NCI-H510A treated with DMSO at 0.1 percent for 48 hours (cell line): ENCODE measurements around the gene SH3D19.
"Not testable (repeated sequence)": the region's sequence is repeated elsewhere in the genome, so short reads cannot be mapped to it uniquely, and the experiment has no call there.

Experiments
- DNase-seq: peaks from one replicate; lab custom pipeline; 2025; lab: John Stamatoyannopoulos, UW

SH3D19 gene

DNA sequence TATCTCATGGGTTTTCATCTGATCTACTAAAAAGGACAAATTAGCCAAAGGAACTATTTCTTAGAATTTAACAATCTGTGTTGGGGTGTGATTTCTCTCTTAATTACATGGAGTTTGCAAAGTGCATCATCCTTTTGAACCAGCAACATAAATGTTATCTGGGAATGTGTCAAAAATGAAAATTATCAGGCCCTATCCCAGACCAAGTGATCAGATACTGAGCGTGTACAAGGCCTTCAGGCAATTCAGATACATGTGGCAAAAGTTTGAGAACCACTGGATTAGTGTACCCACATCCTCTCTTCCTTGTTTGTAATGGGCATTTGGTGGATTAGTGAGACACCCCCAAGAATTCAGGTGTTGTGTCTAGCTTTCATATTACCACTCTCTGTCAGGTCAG, 3.8 kb downstream of the SH3D19 start:
- DNase-seq: no peak

DNA sequence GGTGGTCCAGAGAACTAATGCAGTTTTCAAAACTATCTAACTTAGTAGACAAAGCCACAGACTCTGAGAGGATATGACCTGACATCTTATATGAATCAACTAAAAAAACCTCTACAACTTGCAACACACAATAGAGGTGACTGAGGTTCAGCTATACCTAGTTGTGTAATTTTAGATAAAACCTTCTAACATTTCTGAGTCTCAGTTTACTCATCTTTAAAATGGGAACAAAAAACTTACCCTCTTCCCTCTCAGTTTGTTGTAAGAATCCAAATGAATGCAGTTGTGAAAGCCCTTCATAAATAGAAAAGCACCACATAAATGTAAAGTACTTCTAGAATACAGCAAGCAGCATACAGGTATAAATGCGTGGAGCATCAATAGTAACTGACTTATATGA, 5.9 kb downstream of the SH3D19 start:
- no peak for DNase-seq

DNA sequence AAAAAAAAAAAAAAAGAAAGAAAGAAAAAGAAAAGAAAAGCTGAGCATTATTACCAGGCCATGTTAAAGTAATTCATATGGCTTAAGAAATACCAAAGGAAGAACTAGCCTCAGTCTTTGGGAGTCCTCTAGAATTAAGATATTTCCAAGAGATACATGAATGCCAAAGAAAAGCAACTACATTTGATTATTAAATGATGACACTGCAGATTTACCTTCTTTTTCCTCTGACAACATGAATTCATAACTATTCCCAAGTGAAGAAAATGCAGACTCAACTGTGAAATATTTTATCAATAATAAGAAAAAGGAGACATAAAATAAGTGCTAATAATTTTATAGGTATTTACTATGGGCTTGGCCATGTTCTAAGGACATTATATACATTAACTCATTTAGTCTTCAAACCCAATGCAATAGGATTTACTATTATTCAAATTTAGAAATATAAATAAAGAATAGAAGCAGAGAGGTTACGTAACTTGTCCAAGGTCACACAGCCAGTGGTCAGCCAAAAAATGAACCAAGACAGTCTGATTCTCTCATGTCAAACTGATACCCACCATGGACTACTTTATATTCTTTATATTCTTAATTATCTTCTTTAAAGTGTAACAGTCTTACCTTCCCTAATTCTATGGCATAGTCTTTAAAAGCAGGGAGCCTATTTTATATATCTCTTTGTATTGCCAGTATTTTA, 6.9 kb downstream of the SH3D19 start:
- no peak for DNase-seq

DNA sequence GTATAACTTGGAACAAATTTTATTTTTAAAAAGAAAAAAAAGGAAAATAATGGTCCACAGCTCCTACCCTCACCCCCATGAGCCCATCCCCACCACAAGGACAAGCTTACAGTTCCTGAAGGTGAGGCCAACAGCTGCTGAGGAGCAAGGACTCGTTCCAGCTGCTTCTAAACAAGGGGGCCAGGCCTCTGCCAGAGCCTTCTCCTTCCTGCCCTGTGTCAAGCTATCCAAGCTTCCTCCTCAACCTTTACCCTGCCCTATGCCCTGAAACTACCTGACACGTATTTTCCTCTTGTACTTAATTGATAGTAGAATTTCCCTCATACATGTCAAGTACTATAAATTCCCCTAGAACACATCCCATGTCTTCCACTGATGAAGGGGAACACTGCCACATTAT, 8.8 kb downstream of the SH3D19 start:
- no peak for DNase-seq

DNA sequence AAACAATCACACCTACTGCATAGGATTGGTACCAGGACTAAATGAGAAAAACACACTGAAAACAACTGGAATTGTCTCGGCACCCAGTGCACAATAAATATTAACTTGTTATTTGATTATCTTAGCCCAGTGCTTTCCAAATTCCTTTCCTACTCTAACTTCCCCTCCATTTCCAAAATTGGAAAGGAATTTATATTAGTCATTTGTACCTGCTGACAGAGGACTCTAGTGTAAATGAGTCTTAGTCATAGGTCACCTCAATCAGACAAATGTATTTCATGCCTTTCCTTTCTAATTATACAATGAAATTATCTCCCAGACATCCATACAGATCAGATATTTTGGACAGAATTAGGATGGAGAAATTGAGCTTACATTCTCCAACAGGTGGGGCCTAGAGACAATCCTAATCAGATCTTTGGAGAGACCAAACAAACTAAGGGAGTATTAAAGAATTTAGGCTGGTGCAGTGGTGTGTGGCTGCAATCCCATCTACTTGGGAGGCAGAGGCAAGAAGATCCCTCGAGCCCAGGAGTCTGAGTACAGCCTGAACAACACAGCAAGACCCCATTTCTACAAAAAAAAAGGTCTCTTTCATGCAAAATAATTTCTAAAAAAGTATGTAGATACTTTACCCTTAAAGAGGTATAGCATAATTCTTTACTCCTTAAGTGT, 10.1 kb downstream of the SH3D19 start:
- no peak for DNase-seq

DNA sequence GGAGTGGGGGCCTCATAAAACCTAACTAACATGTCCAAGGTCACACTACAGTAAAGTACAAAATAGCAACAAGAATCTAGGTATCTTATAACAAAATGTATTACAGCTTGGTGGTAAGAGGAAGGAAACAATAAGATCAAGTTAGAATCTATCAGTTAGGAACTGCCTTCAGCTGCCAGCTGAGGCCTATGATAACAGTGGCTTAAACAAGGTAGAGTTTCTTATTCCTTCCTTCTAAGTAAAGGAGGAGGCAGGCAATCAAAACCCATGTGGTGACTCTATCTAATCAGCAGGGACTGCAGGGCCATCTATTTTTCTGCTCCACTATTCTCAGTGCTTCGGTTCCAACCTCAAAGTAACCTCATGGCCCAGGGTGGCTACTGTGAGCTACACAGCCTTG, 10.9 kb downstream of the SH3D19 start:
- no peak for DNase-seq

DNA sequence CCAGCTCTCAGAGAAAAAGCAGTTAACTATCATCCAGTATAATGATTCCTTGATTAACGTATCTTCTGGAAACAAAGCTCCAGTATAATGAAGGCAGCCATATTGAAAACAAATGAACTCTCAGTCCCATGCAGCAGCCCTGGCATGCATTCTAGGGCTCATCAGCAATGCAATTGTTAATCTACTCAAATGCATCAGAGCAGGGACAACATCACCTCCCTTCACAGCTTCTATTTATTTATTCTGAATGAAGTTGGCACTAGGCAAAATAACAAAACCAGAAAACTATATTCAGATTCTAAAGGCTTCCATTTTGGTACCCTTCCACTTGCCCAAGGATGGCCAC, 11.4 kb downstream of the SH3D19 start:
- no peak for DNase-seq

DNA sequence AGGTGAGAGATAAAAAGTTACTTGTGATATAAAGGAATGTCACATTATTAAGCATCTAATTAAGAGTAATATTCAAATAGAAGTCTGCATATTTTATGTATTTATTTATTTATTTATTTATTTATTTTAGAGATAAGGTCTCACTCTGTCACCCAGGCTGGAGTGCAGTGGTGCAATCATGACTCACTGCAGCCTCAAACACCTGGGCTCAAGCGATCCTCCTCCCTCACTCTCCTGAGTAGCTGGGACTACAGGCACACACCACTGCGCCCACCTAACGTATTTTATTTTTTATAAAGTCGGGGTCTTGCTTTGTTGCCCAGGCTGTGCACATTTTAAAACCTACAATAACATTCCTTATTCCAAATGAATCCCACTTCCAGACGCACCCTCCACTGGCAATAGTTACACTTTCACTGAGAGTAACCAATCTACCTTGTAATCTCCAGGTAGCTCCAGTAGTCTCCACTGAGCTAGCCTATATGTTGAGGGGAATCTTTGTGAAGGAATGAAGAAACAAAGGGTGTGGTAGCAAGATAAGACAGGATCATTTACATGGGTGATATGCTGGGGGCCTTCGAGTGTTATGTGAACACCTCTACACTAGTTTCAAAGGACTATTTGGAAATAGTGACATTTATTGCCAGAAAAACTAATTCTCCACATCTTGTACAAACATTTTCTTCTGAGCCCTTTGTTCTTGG, 11.9 kb downstream of the SH3D19 start:
- DNase-seq: no peak

DNA sequence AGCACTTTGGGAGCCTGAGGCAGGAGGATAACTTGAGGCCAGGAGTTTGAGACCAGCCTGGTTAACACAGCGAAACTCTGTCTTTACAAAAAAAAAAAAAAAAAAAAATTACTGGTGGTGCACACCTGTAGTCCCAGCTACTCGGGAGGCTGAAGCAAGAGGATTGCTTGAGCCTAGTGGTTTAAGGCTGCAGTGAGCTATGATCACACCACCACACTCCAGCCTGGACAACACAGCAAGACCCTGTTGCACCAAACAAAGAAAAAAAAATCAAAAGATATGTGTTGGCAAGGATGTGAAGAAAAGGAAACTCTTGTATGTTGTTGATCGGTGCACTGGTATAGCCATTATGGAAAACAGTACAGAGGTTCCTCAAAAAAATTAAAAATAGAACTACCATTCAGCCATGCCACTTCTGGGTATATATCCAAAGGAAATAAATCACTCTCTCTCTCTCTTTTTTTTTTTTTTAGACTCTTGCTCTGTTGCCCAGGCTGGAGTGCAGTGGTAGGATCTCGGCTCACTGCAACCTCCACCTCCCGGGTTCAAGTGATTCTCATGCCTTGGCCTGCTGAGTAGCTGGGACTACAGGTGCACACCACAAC, 15.2 kb downstream of the SH3D19 start:
- no peak for DNase-seq

DNA sequence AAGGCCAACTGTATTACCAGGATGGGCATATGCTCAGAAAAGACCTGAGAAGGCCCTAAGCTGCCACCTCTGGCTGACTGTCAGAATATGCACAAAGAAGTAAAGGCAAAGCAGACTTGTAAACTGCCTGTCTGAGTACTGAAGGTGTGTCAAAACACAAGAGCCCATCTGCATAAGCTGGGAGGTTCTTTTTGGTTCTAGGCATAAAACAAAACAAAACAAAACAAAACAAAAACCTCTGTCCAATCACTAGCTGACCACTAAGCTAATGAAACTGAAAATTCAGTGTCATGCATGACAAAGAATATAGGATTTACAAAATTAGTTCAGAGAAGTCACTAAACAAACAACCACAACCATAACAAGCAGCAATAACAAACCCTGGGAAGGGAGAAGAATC, 20.6 kb downstream of the SH3D19 start:
- peak; percentile 13 for DNase-seq

DNA sequence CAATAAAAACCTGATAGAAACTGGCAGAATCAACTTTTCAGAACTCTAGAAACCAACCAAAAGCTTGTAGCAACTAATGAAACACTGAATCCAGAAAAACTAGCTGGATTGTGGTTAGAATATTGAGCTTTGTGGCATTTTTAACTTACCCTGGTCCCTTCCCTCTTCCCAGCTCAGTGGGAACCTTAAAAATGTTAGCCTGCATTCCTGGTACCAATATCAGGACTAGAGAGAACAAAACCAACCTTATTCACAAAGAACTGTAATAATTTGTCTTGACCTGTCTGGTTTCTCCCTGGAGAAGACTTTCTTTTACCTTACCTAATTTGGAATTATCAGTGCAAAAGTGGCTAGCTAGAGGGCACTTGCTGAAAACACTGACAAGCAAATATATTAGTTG, 21.2 kb downstream of the SH3D19 start:
- DNase-seq: no peak

DNA sequence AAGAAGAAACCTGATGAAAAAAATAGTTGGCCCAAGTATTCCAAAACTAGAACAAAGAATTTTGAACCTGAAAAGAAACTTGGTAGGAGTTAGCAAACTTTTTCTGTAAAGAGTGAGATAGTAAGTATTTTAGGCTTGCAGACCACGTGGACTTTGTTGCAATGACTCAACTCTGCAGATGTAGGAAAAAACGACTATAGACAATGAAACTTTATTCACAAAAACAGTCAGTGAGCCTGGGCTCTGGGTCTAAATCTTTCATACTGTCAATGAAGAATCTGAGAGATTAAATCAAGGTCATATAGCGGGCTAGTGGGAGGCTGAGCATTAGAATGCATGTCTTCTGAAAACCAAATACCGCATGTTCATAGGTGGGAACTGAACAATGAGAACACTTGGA, 23.0 kb downstream of the SH3D19 start:
- no peak for DNase-seq

DNA sequence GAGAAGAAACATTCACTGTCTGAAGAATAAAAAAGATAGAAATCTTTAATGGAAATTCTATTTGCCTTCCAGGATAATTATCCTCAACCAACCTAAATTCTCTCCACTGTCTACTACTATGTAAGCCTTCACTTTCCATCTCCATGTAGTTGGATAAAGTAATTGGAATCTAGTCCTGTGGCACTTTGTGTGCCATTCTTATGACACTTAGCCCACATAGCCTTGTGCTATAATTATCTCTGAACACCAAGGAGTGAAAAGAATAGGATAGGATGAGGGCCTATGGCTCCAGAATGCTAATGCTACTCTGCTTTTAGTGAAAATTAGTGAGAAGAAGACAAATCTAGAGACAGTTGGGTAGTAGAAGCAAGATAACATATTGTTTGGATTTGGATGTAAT, 28.2 kb downstream of the SH3D19 start:
- no peak for DNase-seq

DNA sequence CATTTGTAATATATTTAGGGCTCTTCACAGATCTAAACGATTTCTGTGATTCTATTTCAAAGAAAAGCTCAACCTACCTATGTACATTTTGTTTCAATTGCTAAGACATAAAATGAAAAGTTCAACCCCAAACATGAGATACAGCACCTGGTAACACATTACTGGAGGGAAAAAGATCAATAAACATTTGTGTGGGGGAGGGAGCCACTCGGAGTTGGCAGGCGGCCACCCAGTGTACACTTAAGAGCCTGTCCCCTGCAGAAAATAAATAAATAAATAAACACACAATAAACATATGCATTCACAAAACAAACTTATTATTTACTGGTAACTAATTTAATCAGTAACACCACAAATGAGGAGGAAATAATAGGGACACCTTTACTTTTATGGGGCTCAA, 29.2 kb downstream of the SH3D19 start:
- DNase-seq: peak; percentile 11

DNA sequence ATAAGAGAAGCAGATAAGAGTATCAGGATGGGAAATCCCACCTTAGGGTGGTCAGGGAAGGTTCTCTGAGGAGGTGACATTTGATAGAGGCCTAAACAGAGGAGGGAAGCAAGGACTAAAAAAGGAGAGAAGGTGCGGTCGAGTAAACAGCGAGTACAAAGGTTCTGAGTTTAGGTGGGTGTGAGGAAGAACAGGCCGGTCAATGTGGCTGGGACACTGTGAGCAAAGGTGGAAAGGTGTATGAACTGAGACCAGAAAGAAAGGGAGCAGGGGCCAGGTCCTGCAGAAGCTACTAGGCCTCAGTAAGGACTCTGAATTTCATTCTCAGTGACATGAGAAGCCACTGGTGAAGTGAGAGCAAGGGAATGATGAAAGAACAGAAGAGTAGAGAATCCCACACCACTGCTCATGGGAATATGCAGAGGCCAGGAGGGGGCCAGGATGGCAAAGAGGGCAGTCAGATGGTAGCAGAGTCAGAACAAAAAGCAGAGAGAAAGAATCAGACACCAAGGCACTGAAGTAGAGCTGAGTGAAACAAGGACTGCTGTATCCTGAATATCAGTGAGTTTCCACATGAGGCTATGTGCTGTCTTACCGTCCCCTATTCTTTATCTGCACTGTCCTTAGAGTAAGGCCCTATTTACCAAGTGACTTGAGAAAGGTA, 30.4 kb downstream of the SH3D19 start:
- DNase-seq: no peak

DNA sequence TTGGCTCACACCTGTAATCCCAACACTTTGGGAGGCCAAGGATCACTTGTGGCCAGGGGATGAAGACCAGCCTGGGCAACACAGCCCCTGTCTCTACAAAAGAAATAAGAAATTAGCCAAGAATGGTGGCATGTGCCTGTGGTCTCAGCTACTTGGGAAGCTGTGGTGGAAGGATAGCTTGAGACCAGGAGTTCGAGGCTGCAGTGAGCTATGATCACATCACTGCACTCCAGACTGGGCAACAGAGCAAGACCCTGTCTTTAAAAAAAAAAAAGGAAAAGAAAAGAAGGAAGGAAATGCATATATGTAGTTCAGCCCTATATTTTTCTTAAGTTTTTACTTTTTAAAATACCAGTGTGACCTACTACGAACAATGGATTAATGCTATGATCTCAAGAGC, 33.4 kb downstream of the SH3D19 start:
- DNase-seq: no peak

DNA sequence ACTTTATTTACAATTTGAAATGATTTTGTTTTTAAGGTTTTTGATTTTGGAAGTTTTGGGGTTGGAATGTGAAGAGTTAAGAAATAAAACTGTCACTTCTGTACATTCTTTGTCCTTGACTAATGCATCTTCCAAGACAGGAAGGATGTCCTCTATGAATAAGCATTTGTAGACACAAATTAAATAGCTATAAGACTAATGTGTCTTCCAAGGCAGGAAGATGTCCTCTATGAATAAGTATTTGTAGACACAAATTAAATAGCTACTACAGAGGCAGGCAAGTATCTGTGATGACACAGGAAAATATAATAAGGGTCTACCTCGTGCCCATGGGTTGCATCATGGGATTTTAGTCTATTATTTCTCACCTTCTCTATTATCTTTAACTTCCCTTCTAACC, 33.9 kb downstream of the SH3D19 start:
- no peak for DNase-seq

DNA sequence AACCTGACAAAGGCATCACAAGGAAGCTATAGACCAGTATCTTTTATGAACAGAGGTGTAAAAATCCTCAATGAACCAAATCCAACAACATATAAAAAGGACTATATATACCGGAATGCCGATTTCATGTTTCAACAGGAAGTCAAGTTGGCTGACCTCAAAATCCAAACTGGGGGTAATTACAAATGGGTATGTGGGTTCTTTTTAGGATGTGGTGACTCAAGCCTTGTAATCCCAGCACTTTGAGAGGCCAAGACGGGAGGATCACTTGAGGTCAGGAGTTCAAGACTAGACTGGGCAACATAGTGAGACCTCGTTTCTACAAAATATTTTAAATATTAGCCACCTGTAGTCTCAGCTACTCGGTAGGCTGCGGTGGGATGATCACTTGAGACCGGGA, 38.0 kb downstream of the SH3D19 start:
- no peak for DNase-seq

DNA sequence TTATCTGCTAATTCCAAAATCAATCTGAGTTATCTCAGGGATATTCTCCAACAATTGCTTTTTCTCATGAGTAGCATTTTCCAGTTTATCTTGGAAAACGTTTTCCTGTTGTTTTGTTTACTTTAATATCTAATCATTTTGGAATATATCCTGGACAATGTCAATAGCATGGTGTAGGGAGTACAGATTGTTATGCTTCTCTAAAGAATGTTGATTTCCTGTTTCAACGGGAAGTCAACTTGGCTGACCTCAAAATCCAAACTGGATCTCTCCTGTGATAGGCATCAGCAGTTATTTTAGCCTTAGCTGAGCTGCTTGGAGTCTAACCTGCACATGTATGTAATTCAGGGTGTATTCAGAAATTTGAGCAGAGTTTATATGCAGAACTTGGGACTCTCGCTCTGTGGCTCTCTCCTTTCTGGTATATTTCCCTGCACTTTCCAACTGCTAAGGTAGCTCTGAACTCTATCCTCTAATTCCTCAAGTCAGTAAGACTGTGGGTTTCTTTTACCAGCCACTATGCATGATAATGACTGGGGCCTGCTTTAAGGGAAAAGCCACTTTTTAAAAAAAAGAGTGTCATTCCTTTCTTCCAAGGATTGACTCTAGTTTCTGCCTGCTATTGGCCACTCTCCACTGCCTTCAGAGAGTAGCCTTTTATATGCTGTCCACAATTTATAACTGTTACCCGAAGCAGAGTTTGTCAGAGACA, 40.7 kb downstream of the SH3D19 start:
- DNase-seq: no peak

DNA sequence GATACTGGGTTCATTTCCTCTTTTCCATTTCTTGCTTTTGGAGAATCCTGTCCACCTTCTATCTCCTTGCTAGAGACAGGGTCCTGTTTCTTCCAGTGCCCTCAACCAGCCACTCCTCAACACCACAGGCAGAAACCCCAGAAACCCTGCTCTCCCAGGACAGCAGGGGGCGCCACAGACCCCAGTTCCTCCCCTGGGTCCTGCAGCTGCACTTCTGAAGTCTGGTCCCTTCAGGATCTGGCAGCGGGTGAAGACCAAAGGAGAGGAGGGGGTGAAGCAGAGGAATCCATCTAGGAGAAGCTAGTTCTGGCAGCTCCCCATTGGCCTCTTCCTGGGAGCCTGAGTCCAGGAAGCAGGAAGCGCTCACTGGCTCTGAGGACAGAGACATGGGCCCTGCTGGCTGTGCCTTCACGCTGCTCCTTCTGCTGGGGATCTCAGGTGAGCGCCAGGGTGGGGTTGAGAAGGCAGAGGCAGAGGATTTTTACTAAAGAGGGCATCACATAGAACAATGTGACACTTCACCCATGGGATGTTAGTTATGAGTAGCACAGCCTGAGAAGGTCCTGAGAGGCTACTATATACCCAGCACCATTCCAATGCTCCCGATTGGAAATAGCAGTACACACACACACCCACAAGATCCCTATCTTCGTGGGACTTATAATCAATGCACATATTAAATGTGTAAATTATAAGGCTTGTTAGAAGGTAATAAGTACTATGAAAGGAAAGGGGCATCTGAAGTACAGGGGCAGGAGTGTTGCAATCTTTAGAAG, 48.4 kb downstream of the SH3D19 start, which contains the start of gene PRSS48:
TSS of gene PRSS48 (plus strand) at position 375 of the 776 bp plus-strand sequence. CDS start at position 387, 12 bp downstream.
- no peak for DNase-seq

DNA sequence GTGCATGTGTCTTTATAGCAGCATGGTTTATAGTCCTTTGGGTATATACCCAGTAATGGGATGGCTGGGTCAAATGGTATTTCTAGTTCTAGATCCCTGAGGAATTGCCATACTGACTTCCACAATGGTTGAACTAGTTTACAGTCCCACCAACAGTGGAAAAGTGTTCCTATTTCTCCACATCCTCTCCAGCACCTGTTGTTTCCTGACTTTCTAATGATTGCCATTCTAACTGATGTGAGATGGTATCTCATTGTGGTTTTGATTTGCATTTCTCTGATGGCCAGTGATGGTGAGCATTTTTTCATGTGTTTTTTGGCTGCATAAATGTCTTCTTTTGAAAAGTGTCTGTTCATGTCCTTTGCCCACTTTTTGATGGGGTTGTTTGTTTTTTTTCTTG, 56.5 kb downstream of the SH3D19 start:
- not testable (repeated sequence) for DNase-seq
